Omental fat pad (tissue), 4 donors: ENCODE results near the gene XRCC1. TPM values are rescaled to one million over a fixed set of nuclear protein-coding genes. Genes with fewer than 3 reads are reported as not detected.

Source experiments
- ATAC-seq: fragments of 150-250 bp; one replicate; pipeline ENCODE4 v1.9.1; 2016; ENCODE audit warnings: mild to moderate bottlenecking, moderate library complexity; ENCODE audit not compliant: low FRiP score
- DNase-seq: peaks from one replicate; pipeline ENCODE4 v3.0.0-alpha.2; 2019; ENCODE audit warnings: low spot score
- CTCF ChIP-seq, 3 donors: fragments of 450-650 bp; IDR thresholded peaks; one replicate each; pipeline ENCODE4 v1.5.1; 2016 to 2017; ENCODE audit warnings: antibody characterized with exemption in 3 of 3, mild to moderate bottlenecking in 3 of 3, moderate library complexity in 2 of 3
- total RNA-seq, 4 donors: library from RNA; depleted of rRNA; stranded (reverse); fragments of >200 nt; gene quantifications; one replicate each; pipeline ENCODE4 v1.1.0, GENCODE V29; 2016

Gene XRCC1
- total RNA-seq, 4 donors from 2014 or later = 13.0 to 24.1 (median 15.8) TPM

- ATAC-seq = no peak
- DNase-seq = no peak
- no peak for TF ChIP-seq CTCF (IDR thresholded peaks at IDR 0.05)
Observed at GRCh38 chr19:43511324-43511723, 64.0 kb downstream of the XRCC1 start.

- DNase-seq (no peak), ATAC-seq (no peak)
- TF ChIP-seq CTCF (IDR thresholded peaks at IDR 0.05) = no peak
Observed at GRCh38 chr19:43510713-43511112, 64.6 kb downstream of the XRCC1 start.

GRCh38 chr19:43507880-43508279 is 67.4 kb downstream of the XRCC1 start:
- no peak for DNase-seq
- no peak for ATAC-seq

GRCh38 chr19:43506629-43507028 is 68.7 kb downstream of the XRCC1 start:
- ATAC-seq (no peak), DNase-seq (no peak)
- no peak for TF ChIP-seq CTCF (IDR thresholded peaks at IDR 0.05)

More at GRCh38 chr19:43507880-43508279, 67.4 kb downstream of the XRCC1 start:
- TF ChIP-seq CTCF (IDR thresholded peaks at IDR 0.05) = no peak

GRCh38 chr19:43505941-43506340 is 69.4 kb downstream of the XRCC1 start:
- TF ChIP-seq CTCF (IDR thresholded peaks at IDR 0.05) = no peak
- DNase-seq = no peak
- ATAC-seq = no peak

GRCh38 chr19:43505186-43505456 is 70.2 kb downstream of the XRCC1 start:
- no peak for TF ChIP-seq CTCF (IDR thresholded peaks at IDR 0.05)
- no peak for ATAC-seq
- no peak for DNase-seq

- DNase-seq (no peak), ATAC-seq (peak; percentile 45)
- TF ChIP-seq CTCF (IDR thresholded peaks at IDR 0.05) = no peak
Observed at GRCh38 chr19:43504426-43505185, 70.7 kb downstream of the XRCC1 start, which contains the start of gene PHLDB3. PHLDB3 (minus strand) TSS chr19:43504746; CDS start chr19:43504118, 628 bp downstream.
